OCI-M1 (cell line): ENCODE data around the gene TMEM26.
A peak's percentile ranks its signal among the peaks of the same experiment; 100 is the strongest.

Experiments
- DNase-seq: peaks from one replicate; lab custom pipeline; 2025; lab: John Stamatoyannopoulos, UW

Gene TMEM26

GRCh38 chr10:61452655-61453641 lies at the start of gene TMEM26:
Gene TMEM26, minus strand, starts transcription at chr10:61453381. Its CDS starts 300 bp downstream, at chr10:61453081.
- DNase-seq = no peak

GRCh38 chr10:61500460-61500859 lies 47.3 kb upstream of the TMEM26 start:
- no peak for DNase-seq

- DNase-seq = peak; percentile 44
Observed at GRCh38 chr10:61492364-61492995, 39.3 kb upstream of the TMEM26 start.

GRCh38 chr10:61487506-61487905 lies 34.3 kb upstream of the TMEM26 start:
- DNase-seq = peak; percentile 31

- DNase-seq = peak; percentile 93
Observed at GRCh38 chr10:61486738-61487396, 33.7 kb upstream of the TMEM26 start.

- no peak for DNase-seq
Observed at GRCh38 chr10:61486251-61486650, 33.1 kb upstream of the TMEM26 start.

- DNase-seq = no peak
Observed at GRCh38 chr10:61481597-61481996, 28.4 kb upstream of the TMEM26 start.

- no peak for DNase-seq
Observed at GRCh38 chr10:61480208-61480607, 27.0 kb upstream of the TMEM26 start.

GRCh38 chr10:61478621-61479312 lies 25.6 kb upstream of the TMEM26 start:
- peak; percentile 56 for DNase-seq

GRCh38 chr10:61477451-61477850 lies 24.3 kb upstream of the TMEM26 start:
- no peak for DNase-seq

GRCh38 chr10:61476529-61476928 lies 23.3 kb upstream of the TMEM26 start:
- DNase-seq = no peak

GRCh38 chr10:61475449-61475873 lies 22.3 kb upstream of the TMEM26 start:
- peak; percentile 73 for DNase-seq

GRCh38 chr10:61472090-61472674 lies 19.0 kb upstream of the TMEM26 start:
- peak; percentile 17 for DNase-seq

- DNase-seq = no peak
Observed at GRCh38 chr10:61471491-61471890, 18.3 kb upstream of the TMEM26 start.

GRCh38 chr10:61470740-61471139 lies 17.6 kb upstream of the TMEM26 start:
- DNase-seq = no peak

- DNase-seq = peak; percentile 66
Observed at GRCh38 chr10:61465901-61466632, 12.9 kb upstream of the TMEM26 start.

GRCh38 chr10:61465171-61465496 lies 12.0 kb upstream of the TMEM26 start:
- DNase-seq = no peak

GRCh38 chr10:61464461-61465170 lies 11.4 kb upstream of the TMEM26 start:
- peak; percentile 30 for DNase-seq

- DNase-seq = no peak
Observed at GRCh38 chr10:61463035-61463909, 10.1 kb upstream of the TMEM26 start.
